Endothelial cell of umbilical vein (primary cell): ENCODE results near the gene MCRIP2. TPM values are rescaled to one million over a fixed set of nuclear protein-coding genes. Genes with fewer than 3 reads are reported as not detected.

Source experiments
- BruUV-seq: library from RNA; stranded (reverse); fragments of 400-500 nt; replicated peaks from 2 replicates; lab custom pipeline; 2021; lab: Mats Ljungman, UMichigan
- CTCF ChIA-PET: fragments of 300-600, 350-600 bp; sonication (Branson Sonifier 250); formaldehyde crosslinking; loops from one replicate; lab custom pipeline; 2021; ENCODE audit warnings: antibody characterized with exemption, inconsistent platforms; lab: Charles Lee
- POLR2A ChIA-PET: fragments of 300-600, 350-600 bp; sonication (Branson Sonifier 250); formaldehyde crosslinking; loops from one replicate; lab custom pipeline; 2021; ENCODE audit warnings: antibody characterized with exemption, inconsistent platforms; lab: Charles Lee
- DNase-seq: peaks from one replicate; pipeline ENCODE4 v3.0.0-alpha.2; 2011; ENCODE audit warnings: low read depth, low spot score
- FAIRE-seq: peaks from 2 replicates; lab custom pipeline; 2011; peaks lifted over from hg19 to GRCh38; lab: Jason Lieb, UNC
- H2AFZ ChIP-seq: 2 replicates; pipeline ENCODE4 v1.6.0; 2012; ENCODE audit warnings: low read depth, low read length, control low read depth, inconsistent platforms
- H3K27ac ChIP-seq: 2 replicates; pipeline ENCODE4 v1.5.1; 2011; ENCODE audit warnings: low read depth, mild to moderate bottlenecking, control low read depth, low read length, moderate library complexity; ENCODE audit not compliant: insufficient read depth
- H3K27me3 ChIP-seq, 2 experiments: 2 replicates each; pipeline versions ENCODE4 v1.6.0 to v1.6.1; 2011; ENCODE audit warnings: low read length in 2 of 2, mixed read lengths in 1 of 2; ENCODE audit not compliant: control insufficient read depth in 2 of 2, insufficient read depth in 2 of 2
- H3K36me3 ChIP-seq, 2 experiments: 2 replicates in 1 of 2; 3 replicates in 1 of 2; pipeline ENCODE4 v1.5.1; 2011; ENCODE audit warnings: low read length in 2 of 2, mild to moderate bottlenecking in 1 of 2, moderate library complexity in 1 of 2; ENCODE audit not compliant: control insufficient read depth in 2 of 2, insufficient read depth in 2 of 2; ENCODE audit errors: extremely low read depth in 1 of 2
- H3K4me1 ChIP-seq: 3 replicates; pipeline ENCODE4 v1.5.1; 2011; ENCODE audit warnings: mild to moderate bottlenecking, low read length; ENCODE audit not compliant: control insufficient read depth, insufficient read depth; ENCODE audit errors: extremely low read depth
- H3K4me2 ChIP-seq: 2 replicates; pipeline ENCODE4 v1.6.1; 2011; ENCODE audit warnings: low read length, control low read depth, mixed read lengths; ENCODE audit not compliant: insufficient read depth
- H3K4me3 ChIP-seq, 3 experiments: fragments of 200-600 bp in 1 of 3; sonication (generic), shearing (Covaris generic) in 1 of 3; replicated peaks in 1 of 3; 2 replicates each; pipeline ENCODE4 v1.5.1; 2011 to 2016; ENCODE audit warnings: control low read depth in 3 of 3, low read length in 3 of 3, mild to moderate bottlenecking in 2 of 3, inconsistent platforms in 1 of 3, low read depth in 1 of 3, moderate library complexity in 1 of 3; ENCODE audit not compliant: insufficient read depth in 1 of 3
- H3K79me2 ChIP-seq: 2 replicates; pipeline ENCODE4 v1.6.0; 2012; ENCODE audit warnings: low read length, inconsistent platforms; ENCODE audit not compliant: control insufficient read depth, insufficient read depth
- H3K9ac ChIP-seq: replicated peaks from 2 replicates; pipeline ENCODE3; 2011; ENCODE audit warnings: low read length, control low read depth; ENCODE audit not compliant: insufficient read depth; ENCODE audit errors: extremely low read depth
- H3K9me1 ChIP-seq: replicated peaks from 3 replicates; pipeline ENCODE4 v1.6.0; 2011; ENCODE audit warnings: mild to moderate bottlenecking, low read length; ENCODE audit not compliant: control insufficient read depth, insufficient read depth; ENCODE audit errors: extremely low read depth
- H3K9me3 ChIP-seq: replicated peaks from 2 replicates; pipeline ENCODE4 v1.5.1; 2012; ENCODE audit warnings: low read length, inconsistent platforms; ENCODE audit not compliant: control insufficient read depth, insufficient read depth
- H4K20me1 ChIP-seq: replicated peaks from 2 replicates; pipeline ENCODE3; 2011; ENCODE audit warnings: mild to moderate bottlenecking, low read length; ENCODE audit not compliant: control insufficient read depth, insufficient read depth; ENCODE audit errors: extremely low read depth
- CTCF ChIP-seq, 2 donors: IDR thresholded peaks; 1 replicate in 1 of 2; 2 replicates in 1 of 2; pipeline ENCODE4 v1.5.1; 2011; ENCODE audit warnings: low read length in 2 of 2, mild to moderate bottlenecking in 2 of 2, moderate library complexity in 2 of 2, control low read depth in 1 of 2, inconsistent platforms in 1 of 2, low read depth in 1 of 2; ENCODE audit not compliant: insufficient read depth in 1 of 2; ENCODE audit errors: extremely low read depth in 1 of 2
- EZH2 ChIP-seq: IDR thresholded peaks from 2 replicates; pipeline ENCODE4 v1.6.1; 2012; ENCODE audit warnings: borderline replicate concordance, low read depth, mild to moderate bottlenecking, moderate library complexity, low read length, inconsistent platforms; ENCODE audit not compliant: severe bottlenecking
- FOS ChIP-seq: IDR thresholded peaks from 2 replicates; pipeline ENCODE4 v1.6.1; 2011; ENCODE audit warnings: mild to moderate bottlenecking, low read length, moderate library complexity, borderline replicate concordance; ENCODE audit not compliant: insufficient read depth
- GATA2 ChIP-seq: IDR thresholded peaks from 2 replicates; pipeline ENCODE4 v1.7.0; 2011; ENCODE audit warnings: low read depth, mild to moderate bottlenecking, moderate library complexity, mixed read lengths, low read length; ENCODE audit not compliant: insufficient read length, insufficient read depth
- JUN ChIP-seq: IDR thresholded peaks from 2 replicates; pipeline ENCODE4 v1.6.1; 2011; ENCODE audit warnings: borderline replicate concordance, low read depth; ENCODE audit not compliant: insufficient read length, insufficient read depth
- MAX ChIP-seq: IDR thresholded peaks from 2 replicates; pipeline ENCODE4 v1.6.1; 2011; ENCODE audit not compliant: insufficient read depth, insufficient read length
- MYC ChIP-seq: IDR thresholded peaks from one replicate; pipeline ENCODE4 v1.6.1; 2011; ENCODE audit warnings: mild to moderate bottlenecking, low read depth, low read length
- POLR2A ChIP-seq: IDR thresholded peaks from 2 replicates; pipeline ENCODE4 v1.6.1; 2012; ENCODE audit warnings: low read depth, mild to moderate bottlenecking, control low read depth, low read length
- POLR2AphosphoS5 ChIP-seq: IDR thresholded peaks from 2 replicates; pipeline ENCODE4 v1.6.1; 2012; ENCODE audit warnings: low read depth, mild to moderate bottlenecking, control low read depth, low read length, moderate library complexity; ENCODE audit not compliant: insufficient read depth
- dilution Hi-C: fragments of 300-500 bp; cut with MboI; formaldehyde crosslinking; loops from one replicate; pipeline ENCODE4 v1.15.0; 2019; ENCODE audit warnings: low sequenced_read_pairs; ENCODE audit not compliant: extremely low pct_ligation_motif_present
- intact Hi-C: fragments of 100-400 bp; cut with micrococcal nuclease; formaldehyde crosslinking; loops from one replicate; pipeline ENCODE4 v1.10.0; 2022
- polyA plus RNA-seq, 4 experiments: library from polyadenylated mRNA; depleted of rRNA in 3 of 4; stranded (reverse) in 3 of 4; unstranded in 1 of 4; fragments of >200 nt; gene quantifications; 2 replicates each; pipeline versions ENCODE4 v1.2.1 to v1.2.3, GENCODE V29; 2011 to 2012; ENCODE audit warnings: missing spikeins in 1 of 4
- total RNA-seq: library from RNA; stranded (reverse); gene quantifications from 2 replicates; pipeline ENCODE4 v1.2.3, GENCODE V29; 2021

The MCRIP2 gene
- total and polyA plus RNA-seq, 2 donors (not counting 3 experiments of a cell fraction or from before 2014, with no cell fraction given), result 17.1 to 18.9 TPM

- Histone ChIP-seq H4K20me1 (no peaks in the 10 kb centered on the region), H3K27ac (no peak overlapping the region), H3K9me1 (no peaks in the 10 kb centered on the region), H2AFZ (no peak overlapping the region), H3K9me3 (no peaks in the 10 kb centered on the region), H3K4me1 (peaks cover 4% of the 10 kb centered on the region), H3K79me2 (peaks cover 8% of the 10 kb centered on the region), H3K36me3 (no peaks in the 10 kb centered on the region), H3K4me3 (no peak overlapping the region), H3K9ac (no peak overlapping the region), H3K27me3 (no peaks in the 10 kb centered on the region), H3K4me2 (no peak overlapping the region)
- no peak for TF ChIP-seq CTCF (IDR thresholded peaks at IDR 0.05; ENCODE audit: extremely low read depth in 1 of 2, insufficient read depth in 1 of 2, low read depth in 1 of 2, low read length in 2 of 2)
- no peak for TF ChIP-seq POLR2AphosphoS5
- TF ChIP-seq MYC, result no peak
- no peak for TF ChIP-seq FOS
- no peak for TF ChIP-seq EZH2
- no peak for TF ChIP-seq GATA2
- no peak for TF ChIP-seq MAX
- no peak for TF ChIP-seq POLR2A
- no peak for TF ChIP-seq JUN
- FAIRE-seq (no peak), DNase-seq (no peak)
- ChIA-PET CTCF (no interaction called here), POLR2A (no interaction called here)
- intact Hi-C loops, result no loop called here
- no TSS peak for BruUV-seq
- dilution Hi-C loops, result no loop called here
Observed at GRCh38 chr16:633336-634050, 8.1 kb upstream of the MCRIP2 start.
